Right atrium auricular region (tissue), 2 donors: ENCODE data around the gene RNF8. TPM values are rescaled to one million over a fixed set of nuclear protein-coding genes. Genes with fewer than 3 reads are reported as not detected.
"Not testable (repeated sequence)": the region's sequence is repeated elsewhere in the genome, so short reads cannot be mapped to it uniquely, and the experiment has no call there.

ENCODE experiments used
- DNase-seq: peaks from one replicate; pipeline ENCODE4 v3.0.0-alpha.2; 2019; ENCODE audit warnings: low spot score
- H3K27ac ChIP-seq, 2 donors: fragments of 200-600 bp; sonication (generic); 1 replicate in 1 of 2; 2 replicates in 1 of 2; pipeline ENCODE4 v1.5.1; 2016 to 2019
- H3K27me3 ChIP-seq, 2 donors: fragments of 200-600 bp; sonication (generic); one replicate each; pipeline versions ENCODE4 v1.5.1 to v1.6.0; 2017 to 2019
- H3K36me3 ChIP-seq: fragments of 200-600 bp; sonication (generic); one replicate; pipeline ENCODE4 v1.5.1; 2016
- H3K4me1 ChIP-seq, 2 donors: fragments of 200-600 bp; sonication (generic); one replicate each; pipeline versions ENCODE4 v1.5.1 to v1.6.0; 2017 to 2019
- H3K4me3 ChIP-seq, 2 donors: fragments of 200-600 bp; sonication (generic); 1 replicate in 1 of 2; 2 replicates in 1 of 2; pipeline ENCODE4 v1.5.1; 2017 to 2019; ENCODE audit warnings: mild to moderate bottlenecking in 1 of 2, moderate library complexity in 1 of 2
- H3K9me3 ChIP-seq, 2 donors: fragments of 200-600 bp; sonication (generic); one replicate each; pipeline ENCODE4 v1.5.1; 2019
- total RNA-seq, 2 donors: library from RNA; depleted of rRNA; stranded (reverse); fragments of >200 nt; gene quantifications; one replicate each; pipeline ENCODE4 v1.1.0, GENCODE V29; 2016
- TF ChIP-seq, protein P1 (sequence below), 2 donors: fragments of 200-600 bp; sonication (generic); IDR thresholded peaks; one replicate each; pipeline ENCODE4 v1.5.1; 2019; ENCODE audit warnings: antibody characterized with exemption in 2 of 2

The RNF8 gene
- total RNA-seq, 2 donors from 2014 or later: 17.0 to 17.3 TPM

DNA sequence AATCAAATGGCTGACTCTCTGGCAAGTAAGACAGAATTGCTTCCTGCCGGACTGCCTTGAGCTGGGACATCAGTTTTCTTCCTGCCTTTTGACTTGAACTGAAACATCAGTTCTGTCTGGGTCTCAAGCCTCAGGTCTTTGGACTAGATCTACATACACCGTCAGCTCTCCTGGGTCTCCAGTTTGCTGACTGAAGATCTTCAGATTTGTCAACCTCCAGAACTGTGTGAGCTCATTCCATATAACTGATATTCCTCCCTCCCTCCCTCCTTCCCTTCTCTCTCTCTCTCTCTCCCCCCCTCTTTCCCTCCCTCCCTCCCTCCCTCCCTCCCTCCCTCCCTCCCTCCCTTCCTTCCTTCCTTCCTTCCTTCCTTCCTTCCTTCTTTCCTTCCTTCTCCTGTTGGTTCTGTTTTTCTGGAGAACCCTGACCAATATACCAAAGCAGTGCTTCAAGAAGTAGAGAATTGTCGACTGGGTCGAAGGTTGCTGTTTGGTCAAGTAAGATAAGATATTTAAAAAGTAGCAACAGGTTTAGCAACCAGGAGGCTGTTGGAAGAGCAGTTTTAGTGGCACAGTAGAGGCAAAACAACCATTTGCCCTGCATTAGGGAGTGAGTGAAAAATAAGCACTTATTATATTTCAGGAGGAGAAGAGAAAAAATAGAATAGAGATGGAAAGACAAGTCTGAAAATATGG, 46.2 kb downstream of the RNF8 start:
- Histone ChIP-seq H3K27me3 (no peaks in the 10 kb centered on the region), H3K36me3 (no peaks in the 10 kb centered on the region), H3K27ac (no peak overlapping the region), H3K4me3 (no peak overlapping the region), H3K9me3 (no peaks in the 10 kb centered on the region), H3K4me1 (no peaks in the 10 kb centered on the region)
- TF ChIP-seq, protein P1, sequence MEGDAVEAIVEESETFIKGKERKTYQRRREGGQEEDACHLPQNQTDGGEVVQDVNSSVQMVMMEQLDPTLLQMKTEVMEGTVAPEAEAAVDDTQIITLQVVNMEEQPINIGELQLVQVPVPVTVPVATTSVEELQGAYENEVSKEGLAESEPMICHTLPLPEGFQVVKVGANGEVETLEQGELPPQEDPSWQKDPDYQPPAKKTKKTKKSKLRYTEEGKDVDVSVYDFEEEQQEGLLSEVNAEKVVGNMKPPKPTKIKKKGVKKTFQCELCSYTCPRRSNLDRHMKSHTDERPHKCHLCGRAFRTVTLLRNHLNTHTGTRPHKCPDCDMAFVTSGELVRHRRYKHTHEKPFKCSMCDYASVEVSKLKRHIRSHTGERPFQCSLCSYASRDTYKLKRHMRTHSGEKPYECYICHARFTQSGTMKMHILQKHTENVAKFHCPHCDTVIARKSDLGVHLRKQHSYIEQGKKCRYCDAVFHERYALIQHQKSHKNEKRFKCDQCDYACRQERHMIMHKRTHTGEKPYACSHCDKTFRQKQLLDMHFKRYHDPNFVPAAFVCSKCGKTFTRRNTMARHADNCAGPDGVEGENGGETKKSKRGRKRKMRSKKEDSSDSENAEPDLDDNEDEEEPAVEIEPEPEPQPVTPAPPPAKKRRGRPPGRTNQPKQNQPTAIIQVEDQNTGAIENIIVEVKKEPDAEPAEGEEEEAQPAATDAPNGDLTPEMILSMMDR (IDR thresholded peaks at IDR 0.05): no peak
- no peak for DNase-seq

DNA sequence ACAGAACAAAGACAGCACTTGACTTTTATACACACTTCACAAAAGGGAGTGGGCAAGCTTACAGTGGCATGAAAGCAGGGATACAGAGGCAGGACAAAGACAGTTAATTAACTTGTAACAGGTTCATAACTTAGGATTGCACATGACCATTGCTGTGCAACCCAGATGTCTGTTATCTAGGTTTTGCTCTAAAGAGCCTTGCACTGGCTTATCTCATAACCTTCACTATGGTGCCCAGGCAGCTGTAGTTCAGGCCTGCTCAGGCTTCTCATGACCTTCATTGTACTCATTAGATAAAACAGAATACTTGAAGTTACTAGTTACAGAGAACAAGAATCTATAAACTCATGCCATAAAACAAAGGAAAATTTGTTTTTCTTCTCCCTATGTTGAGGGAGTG, 47.9 kb downstream of the RNF8 start:
- not testable (repeated sequence) for H3K36me3 ChIP-seq, H3K27me3 ChIP-seq, H3K4me1 ChIP-seq, H3K27ac ChIP-seq, H3K4me3 ChIP-seq, H3K9me3 ChIP-seq, DNase-seq

DNA sequence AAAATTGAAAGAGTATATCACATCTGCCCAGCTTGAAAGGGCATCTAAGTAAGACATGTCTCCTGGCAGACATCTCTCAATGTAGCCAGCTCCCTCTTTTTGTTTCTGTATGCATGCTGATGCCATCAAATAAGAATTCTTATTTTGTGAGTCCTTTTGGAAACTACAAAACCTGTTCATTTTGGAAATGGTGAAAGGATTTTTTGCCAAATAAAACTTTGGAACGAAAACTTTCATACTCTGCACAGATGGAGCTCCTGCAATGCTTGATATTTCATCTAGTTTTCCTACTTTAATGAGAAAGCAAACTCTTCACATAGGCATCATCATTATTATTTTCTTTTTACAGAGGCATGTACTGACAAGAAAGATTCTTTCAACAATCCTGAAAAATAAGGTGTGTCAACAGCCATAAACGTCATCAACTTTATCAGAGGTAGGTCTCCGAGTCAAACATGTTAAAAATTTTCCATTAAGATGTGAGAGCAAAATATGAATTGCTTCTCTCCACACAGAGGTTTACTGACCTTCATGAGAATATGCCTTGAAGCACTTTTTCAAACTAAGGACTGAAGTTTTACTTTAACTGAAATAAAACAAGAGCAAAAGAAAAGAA, 53.1 kb downstream of the RNF8 start:
- no peak overlapping the region for H3K27ac ChIP-seq
- H3K4me1 ChIP-seq: no peaks in the 10 kb centered on the region
- H3K27me3 ChIP-seq: no peaks in the 10 kb centered on the region
- H3K9me3 ChIP-seq: no peaks in the 10 kb centered on the region
- TF ChIP-seq, protein P1 (IDR thresholded peaks at IDR 0.05): no peak
- no peaks in the 10 kb centered on the region for H3K36me3 ChIP-seq
- DNase-seq: no peak
- no peak overlapping the region for H3K4me3 ChIP-seq

DNA sequence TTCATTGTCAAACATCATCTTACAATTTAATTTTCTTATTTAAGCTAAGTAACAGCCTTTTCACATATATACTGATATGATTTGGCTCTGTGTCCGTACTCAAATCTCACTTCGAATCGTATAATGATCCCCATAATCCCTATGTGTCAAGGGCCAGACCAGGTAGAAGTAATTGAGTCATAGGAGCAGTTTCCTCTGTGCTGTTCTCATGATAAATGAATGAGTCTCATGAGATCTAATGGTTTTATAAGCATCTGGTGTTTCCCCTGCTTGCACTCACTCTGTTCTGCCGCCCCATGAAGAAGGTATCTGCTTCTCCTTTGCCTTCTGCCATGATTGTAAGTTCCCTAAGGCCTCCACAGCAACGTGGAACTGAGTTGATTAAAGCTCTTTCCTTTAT, 54.2 kb downstream of the RNF8 start:
- Histone ChIP-seq H3K9me3 (no peaks in the 10 kb centered on the region), H3K4me1 (no peaks in the 10 kb centered on the region)
- DNase-seq: no peak

DNA sequence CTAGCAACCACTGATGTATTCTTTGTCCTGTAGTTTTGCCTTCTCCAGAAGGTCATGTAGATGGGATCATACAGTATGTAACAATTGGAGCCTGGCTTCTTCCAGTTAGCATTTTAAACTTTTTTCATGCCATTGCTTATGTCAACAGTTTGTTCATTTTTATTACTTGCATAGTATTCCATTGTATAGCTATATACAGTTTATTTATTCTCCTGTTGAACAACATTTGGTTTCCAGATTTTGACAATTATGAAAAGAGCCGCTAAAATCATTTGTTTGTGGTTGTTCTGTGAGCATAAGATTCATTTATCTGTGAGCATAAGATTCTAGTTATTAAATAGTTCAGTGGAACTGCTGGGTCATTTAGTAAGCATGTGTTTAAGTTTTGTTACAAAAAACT, 55.7 kb downstream of the RNF8 start:
- H3K4me3 ChIP-seq: no peak overlapping the region
- H3K27ac ChIP-seq: no peak overlapping the region
- H3K4me1 ChIP-seq: no peaks in the 10 kb centered on the region
- no peaks in the 10 kb centered on the region for H3K27me3 ChIP-seq
- no peaks in the 10 kb centered on the region for H3K9me3 ChIP-seq
- no peaks in the 10 kb centered on the region for H3K36me3 ChIP-seq
- TF ChIP-seq, protein P1 (IDR thresholded peaks at IDR 0.05): no peak
- DNase-seq: no peak

More for the DNA sequence above, 54.2 kb downstream of the RNF8 start:
- no peaks in the 10 kb centered on the region for H3K27me3 ChIP-seq
- no peak overlapping the region for H3K27ac ChIP-seq
- no peak overlapping the region for H3K4me3 ChIP-seq
- TF ChIP-seq, protein P1 (IDR thresholded peaks at IDR 0.05): no peak
- H3K36me3 ChIP-seq: no peaks in the 10 kb centered on the region

DNA sequence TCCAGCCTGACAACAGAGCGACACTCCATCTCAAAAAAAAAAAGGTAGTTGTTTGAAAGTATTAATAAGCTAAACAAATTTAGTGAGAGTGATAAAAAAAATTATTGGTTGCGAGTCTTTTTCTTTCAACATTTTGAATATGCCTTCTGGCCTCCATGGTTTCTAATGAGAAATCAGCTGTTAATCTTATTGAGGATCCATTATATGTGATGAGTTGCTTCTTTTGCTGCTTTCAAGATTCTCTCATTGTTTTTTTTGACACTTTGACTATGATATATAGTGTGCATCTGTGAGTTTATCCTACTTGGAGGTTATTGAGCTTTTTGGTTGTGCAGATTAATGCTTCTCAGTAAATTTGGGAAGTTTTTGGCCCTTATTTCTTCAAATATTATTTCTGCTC, 63.6 kb downstream of the RNF8 start:
- no peak overlapping the region for H3K4me3 ChIP-seq
- H3K27me3 ChIP-seq: no peaks in the 10 kb centered on the region
- H3K9me3 ChIP-seq: no peaks in the 10 kb centered on the region
- H3K36me3 ChIP-seq: no peaks in the 10 kb centered on the region
- H3K4me1 ChIP-seq: no peaks in the 10 kb centered on the region
- no peak for DNase-seq
- TF ChIP-seq, protein P1 (IDR thresholded peaks at IDR 0.05): no peak
- no peak overlapping the region for H3K27ac ChIP-seq
